NB4 (cell line): ENCODE data around the gene PRKAG1.

Experiments used
- DNase-seq: peaks from one replicate; pipeline ENCODE4 v3.0.0; 2010; ENCODE audit warnings: low read depth
- H3K4me3 ChIP-seq: one replicate; pipeline ENCODE4 v1.5.1; 2011; ENCODE audit warnings: mild to moderate bottlenecking, low read depth, low read length, moderate library complexity
- CTCF ChIP-seq: IDR thresholded peaks from one replicate; pipeline ENCODE4 v1.5.1; 2012; ENCODE audit warnings: low read depth, low read length
- MAX ChIP-seq: IDR thresholded peaks from 2 replicates; pipeline ENCODE4 v1.6.1; 2011; ENCODE audit warnings: low read depth, low read length
- MYC ChIP-seq: IDR thresholded peaks from 2 replicates; pipeline ENCODE4 v1.6.1; 2011; ENCODE audit warnings: low read depth, low read length
- POLR2A ChIP-seq: IDR thresholded peaks from 2 replicates; pipeline ENCODE4 v1.6.1; 2011; ENCODE audit warnings: mild to moderate bottlenecking; ENCODE audit not compliant: insufficient read length; ENCODE audit errors: extremely low read depth

Gene PRKAG1

GRCh38 chr12:48973941-48974673 is 44.5 kb downstream of the PRKAG1 start:
- DNase-seq: peak; percentile 46
- no peak overlapping the region for H3K4me3 ChIP-seq
- no peak for TF ChIP-seq POLR2A
- TF ChIP-seq MYC: no peak
- TF ChIP-seq MAX: no peak
- TF ChIP-seq CTCF: peak; percentile 32

- DNase-seq: peak; percentile 51
- TF ChIP-seq POLR2A (no peak), MYC (no peak), CTCF (no peak), MAX (no peak)
- H3K4me3 ChIP-seq: no peak overlapping the region
Measured at GRCh38 chr12:48973531-48973930, 45.0 kb downstream of the PRKAG1 start.

- H3K4me3 ChIP-seq: no peak overlapping the region
- DNase-seq: no peak
- TF ChIP-seq CTCF: no peak
- no peak for TF ChIP-seq POLR2A
- no peak for TF ChIP-seq MYC
- TF ChIP-seq MAX: no peak; the same call in 1 of the 2 replicates
Measured at GRCh38 chr12:48972952-48973483, 45.6 kb downstream of the PRKAG1 start.

GRCh38 chr12:48972213-48972951 is 46.2 kb downstream of the PRKAG1 start:
- DNase-seq: peak; percentile 98
- H3K4me3 ChIP-seq: peak overlapping the region; percentile 58
- TF ChIP-seq POLR2A (no peak), CTCF (peak; percentile 60)

GRCh38 chr12:48970702-48971334 is 47.8 kb downstream of the PRKAG1 start:
- H3K4me3 ChIP-seq: peak overlapping the region; percentile 58
- TF ChIP-seq MYC (no peak), CTCF (no peak)
- no peak for DNase-seq
